K562 (cell line): Measurements from ENCODE around the gene SH2D7. TPM values are rescaled to one million over a fixed set of nuclear protein-coding genes. Genes with fewer than 3 reads are reported as not detected.

Experiments
- ATAC-seq: fragments of 200-7000 bp; cut with Tn5 transposase; 3 replicates; pipeline ENCODE4 v1.9.1; 2020; ENCODE audit warnings: moderate library complexity
- BruUV-seq: library from RNA; stranded (reverse); fragments of 400-500 nt; replicated peaks from 2 replicates; lab custom pipeline; 2021; lab: Mats Ljungman, UMichigan
- CTCF ChIA-PET: fragments of 300-600 bp; formaldehyde crosslinking; extraction: SDS; loops from one replicate; lab custom pipeline; 2021; ENCODE audit warnings: low intra/inter-chr PET ratio; lab: Yijun Ruan, JAX
- POLR2A ChIA-PET: fragments of 300-600, 350-650 bp; sonication (Branson Sonifier 250); formaldehyde crosslinking; extraction: SDS; loops from one replicate; lab custom pipeline; 2021; ENCODE audit warnings: antibody characterized with exemption, inconsistent platforms; lab: Yijun Ruan, JAX
- DNase-seq, 4 experiments: peaks; one replicate each; pipeline versions ENCODE4 v3.0.0 to v3.0.0-alpha.2; 2011 to 2018; ENCODE audit warnings: low spot score in 3 of 4, mixed read lengths in 3 of 4; ENCODE audit errors: extremely low read depth in 1 of 4
- FAIRE-seq: peaks from 2 replicates; lab custom pipeline; 2011; peaks lifted over from hg19 to GRCh38; lab: Jason Lieb, UNC
- H2AFZ ChIP-seq: 2 replicates; pipeline ENCODE4 v1.6.0; 2011; ENCODE audit warnings: low read depth, low read length, control low read depth, inconsistent platforms
- H3K27ac ChIP-seq: fragments of 200-600 bp; 3 replicates; pipeline ENCODE4 v1.8.0; 2011; ENCODE audit warnings: low read depth, mild to moderate bottlenecking, control low read depth, inconsistent platforms, low read length, moderate library complexity, mixed read lengths; ENCODE audit errors: extremely low read depth
- H3K27me3 ChIP-seq, 2 experiments: fragments of 300-600 bp in 1 of 2; 2 replicates in 1 of 2; 3 replicates in 1 of 2; pipeline versions ENCODE4 v1.6.0 to v1.8.0; 2011; ENCODE audit warnings: inconsistent platforms in 2 of 2, low read length in 2 of 2, mild to moderate bottlenecking in 1 of 2, mixed read lengths in 1 of 2, moderate library complexity in 1 of 2; ENCODE audit not compliant: control insufficient read depth in 2 of 2, insufficient read depth in 2 of 2
- H3K36me3 ChIP-seq: fragments of 300-600 bp; 3 replicates; pipeline ENCODE4 v1.8.0; 2011; ENCODE audit warnings: mild to moderate bottlenecking, low read length, inconsistent platforms; ENCODE audit not compliant: control insufficient read depth, insufficient read depth
- H3K4me1 ChIP-seq, 2 experiments: fragments of 200-600 bp in 1 of 2; replicated peaks in 1 of 2; 2 replicates in 1 of 2; 3 replicates in 1 of 2; pipeline versions ENCODE4 v1.5.1 to v1.8.0; 2011; ENCODE audit warnings: inconsistent platforms in 2 of 2, low read length in 2 of 2, mild to moderate bottlenecking in 1 of 2, mixed read lengths in 1 of 2, moderate library complexity in 1 of 2; ENCODE audit not compliant: control insufficient read depth in 2 of 2, insufficient read depth in 2 of 2
- H3K4me2 ChIP-seq: 2 replicates; pipeline ENCODE4 v1.6.1; 2011; ENCODE audit warnings: low read length, control low read depth, inconsistent platforms, mixed read lengths; ENCODE audit not compliant: insufficient read depth
- H3K4me3 ChIP-seq: fragments of 200-600 bp; sonication (generic), shearing (Covaris generic); 2 replicates; pipeline ENCODE4 v1.5.1; 2016; ENCODE audit warnings: control low read depth, inconsistent platforms
- H3K79me2 ChIP-seq: fragments of 200-600 bp; 3 replicates; pipeline ENCODE4 v1.8.0; 2011; ENCODE audit warnings: low read length, inconsistent platforms; ENCODE audit not compliant: control insufficient read depth, insufficient read depth
- H3K9ac ChIP-seq, 2 experiments: 2 replicates each; pipeline versions ENCODE4 v1.6.0 to v1.6.1; 2011; ENCODE audit warnings: low read depth in 2 of 2, low read length in 2 of 2, control low read depth in 1 of 2, inconsistent platforms in 1 of 2, mild to moderate bottlenecking in 1 of 2, mixed read lengths in 1 of 2; ENCODE audit not compliant: insufficient read depth in 1 of 2
- H3K9me1 ChIP-seq: one replicate; pipeline ENCODE4 v1.6.0; 2011; ENCODE audit warnings: inconsistent platforms, mild to moderate bottlenecking, low read length, moderate library complexity; ENCODE audit not compliant: control insufficient read depth, insufficient read depth
- H3K9me3 ChIP-seq: replicated peaks from 2 replicates; pipeline ENCODE4 v1.5.1; 2011; ENCODE audit warnings: low read depth, low read length, inconsistent platforms; ENCODE audit not compliant: control insufficient read depth, insufficient read depth
- H4K20me1 ChIP-seq: replicated peaks from 2 replicates; pipeline ENCODE4 v1.6.1; 2011; ENCODE audit warnings: low read length, inconsistent platforms, mixed read lengths; ENCODE audit not compliant: control insufficient read depth, insufficient read depth
- C11orf30 ChIP-seq: fragments of 450-650 bp; IDR thresholded peaks from 2 replicates; pipeline ENCODE4 v1.6.1; 2016; ENCODE audit warnings: low read depth, mild to moderate bottlenecking
- HCFC1 ChIP-seq: IDR thresholded peaks from 2 replicates; pipeline ENCODE4 v1.6.1; 2012; ENCODE audit warnings: low read depth, low read length, improper control_type of control experiment
- HNRNPLL ChIP-seq: fragments of 200-400 bp; formaldehyde crosslinking; IDR thresholded peaks from 2 replicates; pipeline ENCODE4 v1.6.1; 2017; ENCODE audit warnings: low read length, low read depth, mild to moderate bottlenecking; ENCODE audit not compliant: poor library complexity, severe bottlenecking
- MCM5 ChIP-seq: fragments of 450-650 bp; IDR thresholded peaks from 2 replicates; pipeline ENCODE4 v1.6.1; 2016; ENCODE audit warnings: low read depth
- PCBP1 ChIP-seq: fragments of 200-400 bp; formaldehyde crosslinking; IDR thresholded peaks from 2 replicates; pipeline ENCODE4 v1.6.1; 2018; ENCODE audit warnings: mild to moderate bottlenecking, low read depth, low read length; ENCODE audit not compliant: poor library complexity, severe bottlenecking
- YY1 ChIP-seq, 3 experiments: IDR thresholded peaks; 2 replicates each; pipeline ENCODE4 v1.6.1; 2011; ENCODE audit warnings: low read length in 2 of 3, mild to moderate bottlenecking in 2 of 3, moderate library complexity in 2 of 3, borderline replicate concordance in 1 of 3, control low read depth in 1 of 3, low read depth in 1 of 3; ENCODE audit not compliant: insufficient read depth in 3 of 3, insufficient replicate concordance in 2 of 3, control insufficient read depth in 1 of 3, insufficient read length in 1 of 3; ENCODE audit errors: extremely low read depth in 1 of 3
- ZFPM2 ChIP-seq: fragments of 250-450 bp; sonication (Bioruptor Pico); IDR thresholded peaks from 2 replicates; pipeline ENCODE4 v1.5.1; 2022; ENCODE audit warnings: mild to moderate bottlenecking
- ZNF133 ChIP-seq: fragments of 250-450 bp; sonication (Bioruptor Pico); IDR thresholded peaks from 2 replicates; pipeline ENCODE4 v1.4.0; 2020; ENCODE audit warnings: mild to moderate bottlenecking
- WGBS: fragments of 100-300 bp; shearing (Covaris generic); methylation state at CpG from one replicate; pipeline ENCODE4 v1.1.6; 2016; ENCODE audit warnings: low coverage, mixed read lengths; ENCODE audit not compliant: insufficient coverage; ENCODE audit errors: missing lambda C conversion rate; 5-methylcytosine and 5-hydroxymethylcytosine counted together
- in situ Hi-C: fragments of 300-500 bp; cut with MboI; formaldehyde crosslinking; loops from 4 replicates; pipeline ENCODE4 v1.15.0; 2018; ENCODE audit warnings: inconsistent platforms, mixed read lengths
- intact Hi-C: fragments of 100-400 bp; cut with micrococcal nuclease; formaldehyde crosslinking; loops from 2 replicates; pipeline ENCODE4 v1.14.2; 2022
- polyA plus RNA-seq, 8 experiments: library from polyadenylated mRNA; depleted of rRNA in 4 of 8; stranded (reverse) in 5 of 8; unstranded in 3 of 8; fragments of >200 nt; fragmentation: Nextera tagmentation in 2 of 8; fragmentation: Illumina TruSeq in 1 of 8; extraction: Ambion mirVana in 2 of 8; extraction: Trizol in 1 of 8; gene quantifications; 2 replicates each; pipeline versions ENCODE4 v1.2.1 to v1.2.3, GENCODE V29; 2011 to 2014; ENCODE audit warnings: inconsistent platforms in 1 of 8, missing spikeins in 1 of 8
- total RNA-seq, 7 experiments: library from RNA; depleted of rRNA in 6 of 7; stranded (reverse); fragments of >200 nt in 6 of 7; fragmentation: Illumina TruSeq in 2 of 7; extraction: Trizol in 2 of 7; gene quantifications; 2 replicates each; pipeline versions ENCODE4 v1.2.1 to v1.2.3, GENCODE V29; 2011 to 2021; ENCODE audit warnings: low replicate concordance in 1 of 7
- TF ChIP-seq, protein P1 (sequence below), 2 experiments: fragments of 450-650 bp; IDR thresholded peaks; 2 replicates each; pipeline ENCODE4 v1.6.1; 2016; ENCODE audit warnings: mild to moderate bottlenecking in 2 of 2, borderline replicate concordance in 1 of 2, low read depth in 1 of 2, moderate library complexity in 1 of 2
- TF ChIP-seq, protein P2 (sequence below): fragments of 250-450 bp; sonication (Bioruptor Pico); IDR thresholded peaks from 2 replicates; pipeline ENCODE4 v1.4.0; 2020; ENCODE audit warnings: mild to moderate bottlenecking, moderate library complexity, borderline replicate concordance

SH2D7 gene
- total and polyA plus RNA-seq, 9 of the 15 experiments (the other 6 are each of a cell fraction or from before 2014, with no cell fraction given), result not detected

DNA sequence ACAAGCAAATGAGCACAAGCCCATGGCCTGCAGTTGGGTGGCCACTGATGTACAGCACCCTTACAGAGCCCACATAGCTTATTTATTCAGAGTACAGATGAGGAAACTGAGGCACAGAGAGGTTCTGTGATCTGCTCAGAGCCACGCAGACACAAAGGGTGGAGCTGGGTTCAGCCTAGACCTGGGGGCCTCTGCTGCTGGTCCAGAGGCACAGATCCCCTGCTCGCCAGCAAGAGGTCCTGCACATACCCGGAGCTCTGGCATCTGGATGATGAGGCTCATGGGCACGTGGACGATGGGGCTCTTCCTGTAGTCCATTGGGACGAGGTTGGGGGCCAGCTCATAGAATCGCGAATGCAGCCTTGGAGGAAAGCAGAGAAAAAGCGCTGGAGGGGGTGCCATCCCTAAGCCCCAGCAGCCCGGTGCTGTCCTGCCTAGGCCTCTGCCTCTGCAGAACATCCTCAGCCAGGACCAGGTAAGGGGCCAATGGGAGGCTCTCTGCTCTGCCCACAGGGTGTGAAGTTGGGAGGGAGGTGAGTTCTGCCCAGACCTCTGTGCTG lies 18.6 kb downstream of the SH2D7 start:
- Histone ChIP-seq H3K36me3 (no peaks in the 10 kb centered on the region), H3K9me1 (no peaks in the 10 kb centered on the region), H3K27ac (no peak overlapping the region), H3K9ac (no peak overlapping the region), H3K27me3 (no peaks in the 10 kb centered on the region), H3K4me2 (no peak overlapping the region), H3K79me2 (no peaks in the 10 kb centered on the region), H3K4me1 (peaks cover 0 to 3% of the 10 kb centered on the region in 2 experiments; a peak in 1 of 5 replicates), H3K4me3 (no peak overlapping the region), H2AFZ (no peak overlapping the region), H3K9me3 (no peaks in the 10 kb centered on the region), H4K20me1 (peaks cover 7% of the 10 kb centered on the region; the same call in 1 of the 2 replicates)
- 23% methylated on average over 10 of the region's 10 CpGs for WGBS
- FAIRE-seq, result no peak
- intact Hi-C loops, result no loop called here
- DNase-seq, result no peak
- ChIA-PET POLR2A (interaction anchor here (0.6 kb wide), 1 partner anchor 140 kb away, joined by 3 read pairs; no protein-coding TSS in a partner anchor), CTCF (no interaction called here)
- no peak for ATAC-seq
- BruUV-seq, result no TSS peak
- in situ Hi-C loops, result loop anchor here (5.0 kb wide), 3 partner anchors 86 to 149 kb away; no protein-coding TSS in a partner anchor
- TF ChIP-seq HCFC1, result no peak
- TF ChIP-seq ZNF133, result no peak
- no peak for TF ChIP-seq YY1 (IDR thresholded peaks at IDR 0.05; ENCODE audit: borderline replicate concordance in 1 of 3, control insufficient read depth in 1 of 3, extremely low read depth in 1 of 3, insufficient read depth in 3 of 3, insufficient read length in 1 of 3, insufficient replicate concordance in 2 of 3, low read depth in 1 of 3, low read length in 2 of 3)
- no peak for TF ChIP-seq PCBP1
- TF ChIP-seq, protein P1, sequence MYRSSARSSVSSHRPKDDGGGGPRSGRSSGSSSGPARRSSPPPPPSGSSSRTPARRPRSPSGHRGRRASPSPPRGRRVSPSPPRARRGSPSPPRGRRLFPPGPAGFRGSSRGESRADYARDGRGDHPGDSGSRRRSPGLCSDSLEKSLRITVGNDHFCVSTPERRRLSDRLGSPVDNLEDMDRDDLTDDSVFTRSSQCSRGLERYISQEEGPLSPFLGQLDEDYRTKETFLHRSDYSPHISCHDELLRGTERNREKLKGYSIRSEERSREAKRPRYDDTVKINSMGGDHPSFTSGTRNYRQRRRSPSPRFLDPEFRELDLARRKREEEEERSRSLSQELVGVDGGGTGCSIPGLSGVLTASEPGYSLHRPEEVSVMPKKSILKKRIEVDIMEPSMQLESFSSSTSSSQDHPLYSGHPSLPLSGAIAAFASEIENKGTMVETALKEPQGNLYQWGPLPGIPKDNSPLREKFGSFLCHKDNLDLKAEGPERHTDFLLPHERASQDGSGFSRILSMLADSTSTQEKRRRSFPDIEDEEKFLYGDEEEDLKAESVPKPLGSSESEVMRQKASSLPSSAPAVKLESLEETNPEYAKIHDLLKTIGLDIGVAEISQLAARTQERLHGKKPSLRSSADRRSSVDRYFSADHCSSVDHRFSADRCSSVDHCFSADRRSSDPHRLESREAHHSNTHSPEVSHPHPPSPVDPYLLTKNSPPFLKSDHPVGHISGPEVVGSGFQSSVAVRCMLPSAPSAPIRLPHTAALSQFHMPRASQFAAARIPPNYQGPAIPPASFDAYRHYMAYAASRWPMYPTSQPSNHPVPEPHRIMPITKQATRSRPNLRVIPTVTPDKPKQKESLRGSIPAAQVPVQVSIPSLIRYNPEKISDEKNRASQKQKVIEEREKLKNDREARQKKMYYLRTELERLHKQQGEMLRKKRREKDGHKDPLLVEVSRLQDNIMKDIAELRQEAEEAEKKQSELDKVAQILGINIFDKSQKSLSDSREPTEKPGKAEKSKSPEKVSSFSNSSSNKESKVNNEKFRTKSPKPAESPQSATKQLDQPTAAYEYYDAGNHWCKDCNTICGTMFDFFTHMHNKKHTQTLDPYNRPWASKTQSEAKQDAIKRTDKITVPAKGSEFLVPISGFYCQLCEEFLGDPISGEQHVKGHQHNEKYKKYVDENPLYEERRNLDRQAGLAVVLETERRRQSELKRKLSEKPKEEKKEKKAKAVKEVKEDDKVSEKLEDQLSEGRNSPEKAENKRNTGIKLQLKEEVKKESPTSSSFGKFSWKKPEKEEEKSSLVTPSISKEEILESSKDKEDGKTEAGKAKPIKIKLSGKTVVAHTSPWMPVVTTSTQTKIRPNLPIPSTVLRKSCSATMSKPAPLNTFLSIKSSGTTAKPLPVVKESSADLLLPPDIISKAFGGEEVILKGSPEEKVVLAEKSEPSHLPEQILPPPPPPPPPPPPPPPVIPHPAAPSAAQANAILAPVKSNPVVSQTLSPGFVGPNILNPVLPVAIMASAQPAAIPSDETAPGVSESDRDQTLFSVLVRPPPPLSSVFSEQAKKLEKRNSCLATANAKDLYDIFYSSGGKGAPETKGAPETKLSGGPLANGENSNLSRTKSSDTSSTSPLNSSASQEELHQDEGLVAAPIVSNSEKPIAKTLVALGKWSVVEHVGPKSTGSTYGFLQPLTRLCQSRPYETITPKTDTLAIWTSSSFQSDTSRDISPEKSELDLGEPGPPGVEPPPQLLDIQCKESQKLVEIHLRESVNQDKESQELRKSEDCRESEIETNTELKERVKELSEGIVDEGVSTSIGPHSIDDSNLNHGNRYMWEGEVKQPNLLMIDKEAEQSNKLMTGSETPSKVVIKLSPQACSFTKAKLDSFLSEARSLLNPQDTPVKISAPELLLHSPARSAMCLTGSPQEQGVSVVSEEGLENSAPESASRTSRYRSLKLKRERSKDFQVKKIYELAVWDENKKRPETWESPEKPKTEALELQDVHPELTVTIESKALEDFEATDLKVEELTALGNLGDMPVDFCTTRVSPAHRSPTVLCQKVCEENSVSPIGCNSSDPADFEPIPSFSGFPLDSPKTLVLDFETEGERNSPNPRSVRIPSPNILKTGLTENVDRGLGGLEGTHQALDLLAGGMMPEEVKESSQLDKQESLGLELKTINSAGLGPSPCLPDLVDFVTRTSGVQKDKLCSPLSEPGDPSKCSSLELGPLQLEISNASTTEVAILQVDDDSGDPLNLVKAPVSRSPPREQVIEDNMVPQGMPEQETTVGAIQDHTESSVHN (IDR thresholded peaks at IDR 0.05; ENCODE audit: borderline replicate concordance in 1 of 2, low read depth in 1 of 2), result no peak
- no peak for TF ChIP-seq MCM5
- TF ChIP-seq C11orf30, result no peak
- TF ChIP-seq HNRNPLL, result no peak
- TF ChIP-seq ZFPM2 (CRISPR knock-in tag), result no peak
- TF ChIP-seq, protein P2, sequence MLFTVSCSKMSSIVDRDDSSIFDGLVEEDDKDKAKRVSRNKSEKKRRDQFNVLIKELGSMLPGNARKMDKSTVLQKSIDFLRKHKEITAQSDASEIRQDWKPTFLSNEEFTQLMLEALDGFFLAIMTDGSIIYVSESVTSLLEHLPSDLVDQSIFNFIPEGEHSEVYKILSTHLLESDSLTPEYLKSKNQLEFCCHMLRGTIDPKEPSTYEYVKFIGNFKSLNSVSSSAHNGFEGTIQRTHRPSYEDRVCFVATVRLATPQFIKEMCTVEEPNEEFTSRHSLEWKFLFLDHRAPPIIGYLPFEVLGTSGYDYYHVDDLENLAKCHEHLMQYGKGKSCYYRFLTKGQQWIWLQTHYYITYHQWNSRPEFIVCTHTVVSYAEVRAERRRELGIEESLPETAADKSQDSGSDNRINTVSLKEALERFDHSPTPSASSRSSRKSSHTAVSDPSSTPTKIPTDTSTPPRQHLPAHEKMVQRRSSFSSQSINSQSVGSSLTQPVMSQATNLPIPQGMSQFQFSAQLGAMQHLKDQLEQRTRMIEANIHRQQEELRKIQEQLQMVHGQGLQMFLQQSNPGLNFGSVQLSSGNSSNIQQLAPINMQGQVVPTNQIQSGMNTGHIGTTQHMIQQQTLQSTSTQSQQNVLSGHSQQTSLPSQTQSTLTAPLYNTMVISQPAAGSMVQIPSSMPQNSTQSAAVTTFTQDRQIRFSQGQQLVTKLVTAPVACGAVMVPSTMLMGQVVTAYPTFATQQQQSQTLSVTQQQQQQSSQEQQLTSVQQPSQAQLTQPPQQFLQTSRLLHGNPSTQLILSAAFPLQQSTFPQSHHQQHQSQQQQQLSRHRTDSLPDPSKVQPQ (CRISPR knock-in tag), result no peak
